ENCODE data around the gene COL25A1.

- no peak for TF ChIP-seq CTCF (conservative IDR thresholded peaks at IDR 0.05)
- TF ChIP-seq ZFX (IDR thresholded peaks at IDR 0.05) = no peak
Observed at GRCh38 chr4:108888769-108889168, 413.7 kb downstream of the COL25A1 start.
